Stimulated activated CD4-positive, alpha-beta T cell treated with anti-CD3 and anti-CD28 coated beads, Interleukin-2, amount 100 ng/mL, for 48 hours (primary cell): ENCODE measurements around the gene EPHB2.
"Not testable (repeated sequence)": the region's sequence is repeated elsewhere in the genome, so short reads cannot be mapped to it uniquely, and the experiment has no call there.

ENCODE experiments used
- DNase-seq, 2 donors: peaks; one replicate each; pipeline ENCODE4 v3.0.0-alpha.2; 2020

The EPHB2 gene

GRCh38 chr1:22824466-22824865 lies 113.8 kb downstream of the EPHB2 start:
- no peak for DNase-seq

DNA sequence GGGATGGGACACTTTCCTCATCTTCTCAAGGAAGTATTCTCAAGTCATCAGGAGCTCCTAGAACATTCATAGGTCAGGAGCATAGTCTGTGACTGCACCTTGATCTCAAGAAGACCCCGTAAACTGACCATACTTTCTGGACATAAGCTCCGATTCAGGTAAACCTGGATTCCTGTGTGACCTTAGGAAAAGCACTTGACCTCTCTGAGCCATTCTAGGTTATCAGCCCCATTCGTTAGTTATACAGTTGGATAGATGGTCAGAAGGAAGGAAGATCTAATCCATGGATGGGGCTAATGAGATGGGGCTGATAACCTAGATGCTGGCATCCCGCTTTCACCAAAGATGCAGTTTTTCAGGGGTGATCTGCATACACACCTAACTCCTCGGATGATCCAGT lies 114.3 kb downstream of the EPHB2 start:
- DNase-seq, result no peak

GRCh38 chr1:22825486-22826189 lies 115.0 kb downstream of the EPHB2 start:
- no peak for DNase-seq

DNA sequence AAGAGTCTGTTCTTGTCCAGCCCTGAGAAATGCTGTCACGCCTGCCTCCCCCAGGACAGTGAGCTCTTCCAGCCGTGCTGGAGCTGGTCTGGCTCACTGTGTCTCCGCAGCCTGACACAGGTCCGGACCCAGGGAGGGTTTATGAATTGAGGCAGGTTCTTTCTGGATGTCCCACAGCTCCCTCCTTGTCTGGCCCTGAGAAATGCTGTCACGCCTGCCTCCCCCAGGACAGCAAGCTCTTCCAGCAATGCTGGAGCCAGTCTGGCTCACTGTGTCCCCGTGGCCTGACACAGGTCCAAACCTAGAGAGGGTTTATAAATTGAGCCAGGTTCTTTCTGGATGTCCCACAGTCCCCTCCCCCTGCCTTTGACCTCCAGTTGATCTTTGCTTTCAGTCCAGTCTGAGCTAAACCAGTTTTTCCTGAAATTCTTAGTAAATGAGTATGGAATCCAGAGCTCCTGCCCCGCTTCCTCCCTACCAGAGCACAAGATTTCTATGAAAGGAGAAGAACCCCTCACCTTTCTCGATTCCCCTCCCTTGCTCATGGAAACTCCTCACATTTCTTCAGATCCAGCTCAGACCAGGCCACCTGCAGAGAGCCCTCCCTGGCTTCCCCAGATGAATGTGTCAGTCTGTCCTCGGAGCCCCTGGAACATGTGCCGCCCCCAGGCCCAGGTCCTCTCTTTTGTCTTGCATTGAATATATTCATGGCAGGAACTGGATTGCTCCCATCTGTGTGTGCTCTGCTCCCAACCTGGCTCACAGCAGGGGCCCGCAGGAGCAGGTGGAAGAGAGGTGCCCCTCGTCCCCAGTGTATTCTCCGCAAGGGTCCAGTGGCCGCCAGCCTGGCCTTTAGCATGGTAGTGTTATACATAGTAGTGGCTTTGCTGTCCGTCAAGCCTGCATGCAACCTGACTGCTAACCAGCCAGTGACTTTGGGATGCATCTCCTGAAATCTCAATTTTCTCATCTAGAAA lies 116.3 kb downstream of the EPHB2 start:
- no peak for DNase-seq

GRCh38 chr1:22827666-22828483 lies 117.2 kb downstream of the EPHB2 start:
- DNase-seq, result no peak

- no peak for DNase-seq
Observed at GRCh38 chr1:22828484-22829308, 118.1 kb downstream of the EPHB2 start.

DNA sequence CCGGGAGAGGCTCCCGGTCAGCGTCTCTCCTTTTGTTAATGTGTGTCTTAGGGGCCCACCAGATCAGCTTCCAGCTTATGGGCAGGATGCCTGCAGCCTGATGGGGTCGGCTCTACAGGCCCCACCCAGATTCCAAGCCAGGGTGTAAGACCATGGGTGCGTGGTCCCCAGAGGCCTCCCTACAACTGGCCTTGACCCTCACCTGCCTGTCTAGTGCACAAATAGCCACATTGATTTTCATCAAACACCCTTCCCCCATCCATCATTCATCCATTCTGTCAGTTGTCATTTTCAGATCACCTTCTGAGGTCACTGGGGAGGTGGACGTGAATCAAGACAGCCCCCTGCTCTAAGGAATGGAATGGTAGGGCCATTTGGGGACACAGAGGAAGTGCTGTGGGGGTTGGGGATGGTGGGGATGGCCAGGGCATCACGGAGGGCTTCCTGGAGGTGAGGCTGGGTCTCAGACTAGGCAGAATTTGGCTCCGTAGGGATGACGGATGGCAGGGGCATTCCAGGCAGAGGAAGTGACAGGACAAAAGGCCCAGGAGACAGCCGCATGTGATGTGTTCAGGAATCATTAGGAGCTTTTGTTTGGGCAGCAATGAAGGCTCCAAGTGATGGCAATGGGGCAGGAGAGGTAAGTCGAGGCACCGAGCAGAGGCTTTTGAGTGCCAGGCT lies 118.8 kb downstream of the EPHB2 start:
- DNase-seq, result no peak

DNA sequence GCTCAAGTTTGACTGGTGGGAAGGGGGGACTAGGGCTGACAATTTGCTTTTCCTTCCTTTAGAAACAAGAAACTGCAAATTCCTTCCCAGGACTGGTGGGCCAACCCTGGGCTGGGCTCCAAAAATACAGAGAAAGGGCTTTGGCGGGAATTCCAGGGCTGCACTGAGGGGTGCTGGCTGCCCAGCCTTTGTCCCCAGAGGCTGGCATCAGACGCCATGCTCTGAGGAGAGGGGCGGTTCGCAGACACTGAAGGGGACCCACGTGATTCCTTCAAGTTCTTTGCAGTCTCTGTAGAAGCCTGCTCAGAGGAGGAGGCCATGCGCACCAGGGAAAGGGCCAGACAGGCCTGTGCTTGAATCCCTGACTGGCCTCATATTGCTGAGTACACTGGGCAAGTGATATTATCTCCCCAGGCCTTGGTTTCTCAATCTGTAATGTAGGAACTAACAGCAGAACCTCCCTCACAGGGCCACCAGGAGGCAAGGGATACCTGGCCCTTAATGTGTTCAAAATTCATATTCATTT lies 119.5 kb downstream of the EPHB2 start:
- no peak for DNase-seq

DNA sequence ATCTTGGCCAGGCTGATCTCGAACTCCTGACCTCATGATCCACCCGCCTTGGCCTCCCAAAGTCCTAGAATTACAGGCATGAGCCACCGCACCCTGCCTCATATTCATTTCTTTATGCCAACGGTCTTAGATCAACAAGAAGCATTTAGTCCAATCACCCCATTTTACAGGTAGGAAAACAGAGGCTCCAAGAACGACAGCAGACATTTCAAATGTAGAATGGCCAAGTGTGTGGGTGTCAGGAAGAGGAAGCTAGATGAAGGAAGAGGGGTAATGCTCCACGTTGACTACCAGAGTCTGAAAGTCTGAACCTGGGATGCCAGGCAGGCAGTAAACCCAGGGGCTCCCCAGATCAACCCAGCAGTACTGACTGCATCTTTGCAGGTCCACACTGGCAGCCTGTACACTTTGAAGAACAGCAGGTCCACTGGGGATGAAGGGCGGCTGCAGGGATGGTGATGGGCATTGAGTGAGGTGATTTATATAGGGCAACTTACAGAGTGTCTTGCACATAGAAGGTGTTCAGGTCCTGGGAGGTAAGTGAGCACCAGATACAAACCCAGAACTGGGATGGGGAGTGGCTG lies 120.2 kb downstream of the EPHB2 start:
- no peak for DNase-seq

- DNase-seq, result peak in 1 of 2 donors; percentile 1
Observed at GRCh38 chr1:22831729-22832413, 121.2 kb downstream of the EPHB2 start.

- DNase-seq, result no peak
Observed at GRCh38 chr1:22832414-22832786, 121.8 kb downstream of the EPHB2 start.

DNA sequence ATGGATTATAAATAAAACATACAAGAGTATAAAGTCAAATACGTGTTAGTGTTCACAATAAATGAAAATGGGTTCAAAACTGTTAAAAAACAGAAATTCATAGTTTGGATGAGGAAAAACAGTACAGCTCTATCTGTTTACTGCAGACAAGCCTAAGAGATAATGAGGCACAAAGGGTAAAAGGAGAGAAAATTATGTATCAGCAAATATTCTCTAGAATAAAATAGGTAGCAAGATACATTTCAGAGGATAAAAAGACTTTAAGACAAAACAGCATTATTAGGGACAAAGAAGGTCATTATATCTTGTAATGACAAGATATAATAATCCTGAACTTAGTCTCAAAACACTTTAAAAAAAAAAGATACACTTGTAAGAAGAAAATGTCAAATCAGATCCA lies 123.1 kb downstream of the EPHB2 start:
- DNase-seq, result no peak

DNA sequence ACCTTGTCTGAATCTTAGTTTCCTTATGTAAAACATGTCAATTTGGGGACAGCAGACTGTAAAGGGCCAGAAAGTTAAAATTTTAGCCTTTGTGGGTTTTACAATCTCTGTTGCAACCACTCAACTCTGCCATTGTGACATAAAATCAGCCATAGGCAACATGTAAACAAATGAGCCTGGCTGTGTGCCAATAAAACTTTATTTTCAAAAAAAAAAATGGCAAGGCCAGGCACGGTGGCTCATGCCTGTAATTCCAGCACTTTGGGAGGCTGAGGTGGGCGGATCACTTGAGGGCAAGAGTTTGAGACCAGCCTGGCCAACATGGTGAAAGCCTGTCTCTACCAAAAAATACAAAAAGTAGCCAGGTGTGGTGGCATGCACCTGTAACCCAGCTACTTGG lies 123.8 kb downstream of the EPHB2 start:
- DNase-seq, result not testable (repeated sequence)

- DNase-seq, result no peak
Observed at GRCh38 chr1:22835636-22836319, 125.1 kb downstream of the EPHB2 start.

- no peak for DNase-seq
Observed at GRCh38 chr1:22836850-22837249, 126.2 kb downstream of the EPHB2 start.

DNA sequence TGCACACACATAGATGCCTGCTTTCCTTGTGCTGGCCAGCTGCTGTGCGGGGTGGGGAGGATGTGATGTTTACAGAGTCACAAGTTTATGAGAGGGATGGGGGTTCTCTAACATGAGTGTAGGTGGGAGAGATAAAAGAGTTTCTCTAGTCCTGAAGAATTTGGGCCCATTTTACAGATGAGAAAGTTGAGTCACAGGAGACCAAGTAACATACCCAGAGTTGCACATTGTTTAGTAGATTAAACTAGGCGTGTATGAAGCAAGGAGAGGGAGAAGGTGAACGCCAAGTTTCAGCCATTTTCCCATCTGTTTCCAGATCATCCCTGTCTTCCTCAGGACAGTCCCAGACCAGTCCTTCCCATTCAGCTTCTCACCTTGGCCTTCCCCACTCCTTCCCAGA lies 126.7 kb downstream of the EPHB2 start:
- DNase-seq, result no peak

GRCh38 chr1:22838965-22839364 lies 128.3 kb downstream of the EPHB2 start:
- no peak for DNase-seq

- DNase-seq, result no peak
Observed at GRCh38 chr1:22839806-22840205, 129.2 kb downstream of the EPHB2 start.

- DNase-seq, result no peak
Observed at GRCh38 chr1:22841142-22841541, 130.5 kb downstream of the EPHB2 start.

DNA sequence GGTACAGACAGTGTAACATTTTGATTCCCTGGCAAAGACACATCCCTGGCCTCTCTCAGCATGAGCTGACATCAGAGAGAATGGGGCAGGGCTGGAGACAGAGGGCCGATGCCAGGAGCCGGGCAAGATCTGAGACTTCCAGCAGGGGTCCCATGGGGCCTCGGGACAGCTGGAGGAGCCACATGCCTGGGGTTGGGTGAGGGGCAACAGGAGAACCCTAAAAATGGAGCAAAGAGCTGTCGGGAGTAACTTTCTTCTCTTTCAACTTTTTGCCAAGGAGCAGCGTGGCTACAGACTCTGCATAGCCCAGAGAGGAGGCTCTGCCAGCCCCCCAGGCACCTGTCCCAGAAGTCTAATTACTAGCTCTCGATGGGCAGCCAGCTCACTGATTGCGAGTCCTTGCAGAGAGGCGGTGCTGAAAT lies 131.2 kb downstream of the EPHB2 start:
- no peak for DNase-seq
